Activated naive CD4-positive, alpha-beta T cell treated with anti-CD3 and anti-CD28 coated beads for 36 hours (primary cell): ENCODE results near the gene PEA15. TPM values are rescaled to one million over a fixed set of nuclear protein-coding genes. Genes with fewer than 3 reads are reported as not detected.

Source experiments
- CTCF ChIA-PET: fragments of 350-600 bp; sonication (Branson Sonifier 250); formaldehyde crosslinking; loops from one replicate; lab custom pipeline; 2021; ENCODE audit warnings: antibody characterized with exemption; lab: Charles Lee
- DNase-seq: peaks from one replicate; pipeline ENCODE4 v3.0.0-alpha.2; 2020
- H3K27ac Mint-ChIP-seq: one replicate; pipeline ENCODE4 v1.8.0; 2021; ENCODE audit warnings: mild to moderate bottlenecking, mixed read lengths
- H3K27me3 Mint-ChIP-seq: one replicate; pipeline ENCODE4 v1.8.0; 2021; ENCODE audit warnings: low read depth, mixed read lengths
- H3K36me3 Mint-ChIP-seq: one replicate; pipeline ENCODE4 v1.8.0; 2021; ENCODE audit warnings: low read depth, mixed read lengths
- H3K4me1 Mint-ChIP-seq: one replicate; pipeline ENCODE4 v1.8.0; 2021; ENCODE audit warnings: low read depth, mixed read lengths
- H3K4me3 Mint-ChIP-seq: one replicate; pipeline ENCODE4 v1.8.0; 2021; ENCODE audit warnings: mild to moderate bottlenecking, moderate library complexity, mixed read lengths
- H3K9me3 Mint-ChIP-seq: one replicate; pipeline ENCODE4 v1.8.0; 2021; ENCODE audit warnings: mixed read lengths
- intact Hi-C: fragments of 100-400 bp; cut with micrococcal nuclease; formaldehyde crosslinking; loops from one replicate; pipeline ENCODE4 v1.15.1; 2023
- total RNA-seq, 2 experiments: library from RNA; stranded (reverse); gene quantifications; one replicate each; pipeline ENCODE4 v1.2.3, GENCODE V29; 2021

The PEA15 gene
- total RNA-seq, result 10 to 100 TPM; 34.3 to 42.0 TPM

DNA sequence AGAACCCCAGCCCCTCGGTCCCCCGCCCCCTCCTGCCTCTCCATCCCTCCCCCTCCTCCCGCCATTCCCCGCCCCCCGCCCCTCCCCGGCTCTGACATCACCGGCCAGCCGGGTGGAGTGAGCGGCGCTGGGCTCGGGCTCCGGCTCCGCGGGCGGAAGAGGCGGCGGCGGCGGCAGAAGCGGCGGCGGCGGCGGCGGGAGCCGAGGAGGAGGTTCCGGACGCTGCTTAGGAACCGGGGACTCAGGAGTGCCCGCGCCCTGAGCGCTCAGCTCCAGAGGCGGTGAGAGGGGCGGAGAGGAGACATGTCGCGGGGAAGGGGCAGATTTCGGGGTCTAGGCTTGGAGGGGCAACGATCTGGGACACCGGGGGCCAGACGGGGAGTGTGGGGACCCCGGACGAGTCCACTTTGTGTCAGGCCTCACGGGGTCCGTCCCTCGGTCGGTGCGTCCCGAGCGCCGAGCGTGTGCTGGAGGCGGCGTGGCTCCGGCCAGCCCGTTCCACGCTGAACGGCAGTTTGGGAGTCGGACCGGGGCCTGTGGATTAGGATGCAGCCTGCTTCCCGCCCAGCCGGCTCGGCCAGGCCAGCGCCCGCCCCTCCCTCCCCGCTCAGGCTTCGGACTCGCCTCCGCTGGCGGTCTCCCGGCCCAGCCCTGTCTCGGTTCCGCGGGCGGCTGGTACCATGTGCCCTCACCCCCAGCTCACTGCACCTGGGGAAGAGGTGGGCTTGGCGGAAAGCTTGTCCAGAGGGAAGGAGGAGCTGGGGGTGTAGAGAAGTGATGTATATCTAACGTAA is at the start of gene PEA15:
PEA15 (plus strand) TSS at position 143 of the 794 bp plus-strand sequence. CDS start 6,161 bp downstream, outside the sequence.
- no peaks in the 10 kb centered on the region for H3K27me3 Mint-ChIP-seq
- CTCF ChIA-PET, result interaction anchor here (1.1 to 5.7 kb wide), 4 partner anchors 12 to 171 kb away, joined by 3 to 39 read pairs (median 12); no protein-coding TSS in a partner anchor
- H3K36me3 Mint-ChIP-seq, result peaks cover 13% of the 10 kb centered on the region
- peak; percentile 79 for DNase-seq
- H3K27ac Mint-ChIP-seq, result peak within 1 kb of the TSS; percentile 87
- peak within 1 kb of the TSS; percentile 85 for H3K4me3 Mint-ChIP-seq
- intact Hi-C loops, result loop anchor here (1.0 to 5.0 kb wide), 3 partner anchors 12 to 283 kb away; no protein-coding TSS in a partner anchor
- H3K9me3 Mint-ChIP-seq, result no peaks in the 10 kb centered on the region
- peaks cover 46% of the 10 kb centered on the region for H3K4me1 Mint-ChIP-seq

DNA sequence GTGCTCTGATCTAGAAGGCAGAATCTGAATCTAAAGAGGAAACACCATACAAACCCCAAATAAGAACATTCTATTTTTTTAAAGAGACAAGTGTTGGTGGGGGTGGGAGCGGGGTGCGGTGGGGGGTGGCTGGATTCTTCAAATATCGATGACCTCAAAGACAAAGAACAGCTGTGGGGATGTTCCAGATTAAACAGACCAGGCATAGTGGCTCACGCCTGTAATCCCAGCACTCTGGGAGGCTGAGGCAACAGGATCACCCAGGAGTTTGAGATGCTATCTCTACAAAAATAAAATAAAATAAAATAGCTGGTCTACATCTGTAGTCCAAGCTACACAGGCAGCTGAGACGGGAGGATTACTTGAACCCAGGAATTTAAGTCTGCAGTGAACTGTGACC is 48.8 kb upstream of the PEA15 start:
- no peaks in the 10 kb centered on the region for H3K4me1 Mint-ChIP-seq
- H3K27ac Mint-ChIP-seq, result no peak overlapping the region
- H3K4me3 Mint-ChIP-seq, result no peak overlapping the region
- CTCF ChIA-PET, result interaction anchor here (1.1 to 1.9 kb wide), 5 partner anchors 9 to 135 kb away, joined by 3 to 8 read pairs (median 3); no protein-coding TSS in a partner anchor
- no peaks in the 10 kb centered on the region for H3K36me3 Mint-ChIP-seq
- H3K27me3 Mint-ChIP-seq, result no peaks in the 10 kb centered on the region
- DNase-seq, result no peak
- no peaks in the 10 kb centered on the region for H3K9me3 Mint-ChIP-seq
- intact Hi-C loops, result no loop called here

DNA sequence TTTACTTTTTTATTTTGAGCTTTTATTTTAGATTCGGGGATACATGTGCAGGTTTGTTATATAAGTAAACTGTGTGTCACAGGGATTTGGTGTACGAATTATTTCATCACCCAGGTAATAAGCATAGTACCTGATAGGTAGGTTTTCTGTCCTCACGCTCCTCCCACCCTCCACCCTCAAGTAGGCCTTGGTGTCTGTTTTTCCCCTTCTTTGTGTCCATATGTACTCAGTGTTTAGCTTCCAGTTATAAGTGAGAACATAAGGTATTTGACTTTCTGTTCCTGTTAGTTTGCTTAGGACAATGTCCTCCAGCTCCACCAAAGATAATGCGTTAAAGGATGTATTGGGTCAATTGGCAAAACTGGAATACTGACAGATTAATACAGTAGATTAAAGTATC is 48.0 kb upstream of the PEA15 start:
- Mint-ChIP-seq H3K9me3 (no peaks in the 10 kb centered on the region), H3K4me1 (no peaks in the 10 kb centered on the region), H3K4me3 (no peak overlapping the region), H3K36me3 (no peaks in the 10 kb centered on the region), H3K27ac (no peak overlapping the region), H3K27me3 (no peaks in the 10 kb centered on the region)
- CTCF ChIA-PET, result interaction anchor here (0.6 to 1.9 kb wide), 6 partner anchors 10 to 134 kb away, joined by 3 to 6 read pairs (median 4); no protein-coding TSS in a partner anchor
- DNase-seq, result no peak
- intact Hi-C loops, result no loop called here

DNA sequence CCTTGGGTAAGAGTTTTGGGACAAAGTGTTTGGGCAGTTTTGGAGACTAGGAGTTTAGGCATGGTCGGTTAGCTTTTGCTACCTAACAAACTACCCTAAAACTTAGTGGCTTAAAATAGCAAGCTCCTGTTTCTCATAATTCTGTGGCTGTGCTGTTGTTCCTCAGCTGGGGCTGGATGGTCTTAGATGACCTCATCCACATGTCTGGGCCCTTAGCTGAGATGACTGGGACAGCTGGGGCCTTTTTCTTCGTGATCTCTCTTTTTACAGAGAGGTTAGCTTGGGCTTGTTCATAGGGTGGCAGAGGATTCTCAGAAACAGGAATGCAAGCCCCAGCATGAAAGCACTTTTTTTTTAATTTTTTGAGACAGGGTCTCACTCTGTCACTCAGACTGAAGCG is 47.2 kb upstream of the PEA15 start:
- Mint-ChIP-seq H3K4me3 (no peak overlapping the region), H3K4me1 (no peaks in the 10 kb centered on the region), H3K27me3 (no peaks in the 10 kb centered on the region), H3K36me3 (no peaks in the 10 kb centered on the region), H3K27ac (no peak overlapping the region), H3K9me3 (no peaks in the 10 kb centered on the region)
- no peak for DNase-seq
- intact Hi-C loops, result no loop called here
- CTCF ChIA-PET, result interaction anchor here (0.8 kb wide), 1 partner anchor 57 kb away, joined by 3 read pairs; no protein-coding TSS in a partner anchor

DNA sequence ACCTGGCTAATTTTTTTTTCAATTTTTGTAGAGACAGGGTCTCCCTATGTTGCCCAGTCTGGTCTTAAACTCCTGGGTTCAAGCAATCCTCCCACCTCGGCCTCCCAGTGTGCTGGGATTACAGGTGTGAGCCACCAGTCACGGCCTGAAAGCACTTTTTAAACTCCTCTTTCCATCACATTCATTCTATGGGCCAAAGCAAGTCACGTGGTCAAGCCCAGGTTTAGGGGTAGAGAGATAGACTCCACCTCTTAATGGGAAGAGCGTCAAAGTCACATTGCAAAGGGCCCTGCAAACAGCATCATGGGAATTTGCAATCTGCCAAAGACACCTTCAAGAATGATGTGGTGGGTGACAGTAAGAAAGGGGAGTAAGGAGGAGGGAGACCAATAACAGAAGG is 46.6 kb upstream of the PEA15 start:
- Mint-ChIP-seq H3K4me1 (no peaks in the 10 kb centered on the region), H3K4me3 (no peak overlapping the region), H3K27ac (no peak overlapping the region), H3K27me3 (no peaks in the 10 kb centered on the region), H3K36me3 (no peaks in the 10 kb centered on the region), H3K9me3 (no peaks in the 10 kb centered on the region)
- intact Hi-C loops, result no loop called here
- no peak for DNase-seq
- CTCF ChIA-PET, result interaction anchor here (0.8 to 1.7 kb wide), 5 partner anchors 33 to 133 kb away, joined by 3 to 5 read pairs (median 3); no protein-coding TSS in a partner anchor

GRCh38 chr1:160159846-160160245 is 45.3 kb upstream of the PEA15 start:
- no peak overlapping the region for H3K4me3 Mint-ChIP-seq
- H3K27me3 Mint-ChIP-seq, result no peaks in the 10 kb centered on the region
- no peaks in the 10 kb centered on the region for H3K4me1 Mint-ChIP-seq
- DNase-seq, result no peak
- CTCF ChIA-PET, result interaction anchor here (1.2 to 1.7 kb wide), 4 partner anchors 31 to 132 kb away, joined by 3 to 5 read pairs (median 4); no protein-coding TSS in a partner anchor
- no peaks in the 10 kb centered on the region for H3K9me3 Mint-ChIP-seq
- intact Hi-C loops, result no loop called here
- H3K27ac Mint-ChIP-seq, result no peak overlapping the region
- H3K36me3 Mint-ChIP-seq, result no peaks in the 10 kb centered on the region

DNA sequence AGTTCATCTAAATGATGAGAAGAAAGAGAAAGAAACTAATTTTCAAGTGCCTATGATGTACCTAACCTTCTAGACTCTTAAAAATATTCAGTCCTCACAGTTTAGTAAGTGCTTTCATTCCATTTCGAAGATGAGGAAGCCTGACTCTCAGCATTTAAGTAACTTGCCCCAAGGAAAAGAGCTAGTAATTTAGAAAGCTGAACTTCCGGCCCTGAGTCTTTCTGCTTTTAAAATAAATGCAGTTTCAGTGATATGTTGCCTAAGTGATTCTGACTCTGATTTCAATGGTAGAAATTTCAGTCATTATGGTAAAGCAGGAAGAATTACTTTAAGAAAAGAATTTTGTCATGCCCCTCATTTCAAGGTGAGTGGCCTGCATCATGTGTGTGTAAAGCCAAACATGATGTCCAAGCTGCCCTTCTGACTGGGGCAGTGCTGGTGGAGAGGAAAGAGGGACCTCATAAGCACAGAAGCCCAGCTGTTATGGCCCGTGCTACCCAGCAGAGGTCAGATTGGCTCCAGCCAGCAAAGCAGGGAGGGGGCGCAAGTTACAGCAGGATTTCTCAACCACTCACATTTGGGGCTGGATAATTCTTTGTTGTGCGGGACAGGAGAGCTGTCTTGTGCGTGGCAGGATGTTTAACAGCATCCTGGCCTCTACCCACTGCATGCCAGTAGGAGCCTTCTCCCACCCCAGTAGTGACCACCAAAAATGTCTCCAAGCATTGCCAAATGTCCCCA is 43.0 kb upstream of the PEA15 start:
- no peak overlapping the region for H3K4me3 Mint-ChIP-seq
- H3K27me3 Mint-ChIP-seq, result no peaks in the 10 kb centered on the region
- intact Hi-C loops, result no loop called here
- peaks cover 3% of the 10 kb centered on the region for H3K4me1 Mint-ChIP-seq
- H3K9me3 Mint-ChIP-seq, result no peaks in the 10 kb centered on the region
- DNase-seq, result peak; percentile 9
- no peaks in the 10 kb centered on the region for H3K36me3 Mint-ChIP-seq
- CTCF ChIA-PET, result interaction anchor here (0.5 to 1.6 kb wide), 6 partner anchors 31 to 214 kb away, joined by 3 to 5 read pairs (median 3); no protein-coding TSS in a partner anchor
- no peak overlapping the region for H3K27ac Mint-ChIP-seq

DNA sequence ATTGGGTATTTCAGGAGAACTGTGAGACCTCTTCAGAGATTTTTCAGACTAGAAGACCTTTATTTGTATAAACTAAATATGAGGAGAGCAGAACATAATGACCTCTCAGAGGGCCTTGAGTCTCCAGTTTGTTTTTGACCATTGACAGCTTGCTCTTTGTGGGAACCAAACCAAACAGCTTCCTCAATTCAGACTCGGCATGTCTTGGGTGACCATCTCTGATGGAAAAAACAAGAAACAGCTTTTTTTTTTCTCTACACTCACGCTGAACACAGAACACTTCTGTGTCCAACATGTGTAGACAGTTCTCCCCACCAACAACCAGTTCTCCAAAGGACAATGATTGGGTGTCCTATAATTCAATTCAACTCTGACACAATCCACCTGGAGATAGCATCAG is 42.3 kb upstream of the PEA15 start:
- intact Hi-C loops, result no loop called here
- no peaks in the 10 kb centered on the region for H3K27me3 Mint-ChIP-seq
- H3K36me3 Mint-ChIP-seq, result no peaks in the 10 kb centered on the region
- peaks cover 9% of the 10 kb centered on the region for H3K4me1 Mint-ChIP-seq
- H3K4me3 Mint-ChIP-seq, result no peak overlapping the region
- H3K27ac Mint-ChIP-seq, result no peak overlapping the region
- CTCF ChIA-PET, result interaction anchor here (0.6 to 1.3 kb wide), 5 partner anchors 30 to 213 kb away, joined by 3 to 5 read pairs (median 3); no protein-coding TSS in a partner anchor
- no peak for DNase-seq
- H3K9me3 Mint-ChIP-seq, result no peaks in the 10 kb centered on the region

- Mint-ChIP-seq H3K36me3 (no peaks in the 10 kb centered on the region), H3K27me3 (no peaks in the 10 kb centered on the region), H3K4me1 (peaks cover 11% of the 10 kb centered on the region), H3K4me3 (no peak overlapping the region), H3K27ac (no peak overlapping the region), H3K9me3 (no peaks in the 10 kb centered on the region)
- DNase-seq, result no peak
- CTCF ChIA-PET, result interaction anchor here (0.7 to 1.2 kb wide), 2 partner anchors 11 to 62 kb away, joined by 3 read pairs; no protein-coding TSS in a partner anchor
- intact Hi-C loops, result no loop called here
These were observed 41.6 kb upstream of the PEA15 start for GRCh38 chr1:160163615-160164014.

DNA sequence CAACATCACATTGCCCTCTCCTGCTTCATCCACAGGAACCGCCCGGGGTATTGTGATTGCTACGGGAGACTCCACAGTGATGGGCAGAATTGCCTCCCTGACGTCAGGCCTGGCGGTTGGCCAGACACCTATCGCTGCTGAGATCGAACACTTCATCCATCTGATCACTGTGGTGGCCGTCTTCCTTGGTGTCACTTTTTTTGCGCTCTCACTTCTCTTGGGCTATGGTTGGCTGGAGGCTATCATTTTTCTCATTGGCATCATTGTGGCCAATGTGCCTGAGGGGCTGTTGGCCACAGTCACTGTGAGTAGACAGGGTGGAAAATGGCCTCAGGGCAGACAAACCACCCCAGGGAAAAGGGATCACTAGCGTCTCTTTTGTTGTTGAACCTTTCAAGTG is 41.1 kb upstream of the PEA15 start:
- Mint-ChIP-seq H3K4me1 (peaks cover 11% of the 10 kb centered on the region), H3K36me3 (no peaks in the 10 kb centered on the region), H3K9me3 (no peaks in the 10 kb centered on the region), H3K27ac (no peak overlapping the region), H3K4me3 (no peak overlapping the region), H3K27me3 (no peaks in the 10 kb centered on the region)
- intact Hi-C loops, result no loop called here
- CTCF ChIA-PET, result interaction anchor here (0.7 to 1.2 kb wide), 2 partner anchors 11 to 63 kb away, joined by 3 read pairs; no protein-coding TSS in a partner anchor
- no peak for DNase-seq

GRCh38 chr1:160166166-160166868 is 38.9 kb upstream of the PEA15 start:
- Mint-ChIP-seq H3K27ac (no peak overlapping the region), H3K4me3 (no peak overlapping the region), H3K36me3 (no peaks in the 10 kb centered on the region), H3K4me1 (peaks cover 20% of the 10 kb centered on the region), H3K9me3 (no peaks in the 10 kb centered on the region), H3K27me3 (peaks cover 2% of the 10 kb centered on the region)
- no peak for DNase-seq
- CTCF ChIA-PET, result interaction anchor here (0.7 to 0.8 kb wide), 2 partner anchors 55 to 80 kb away, joined by 4 to 6 read pairs; no protein-coding TSS in a partner anchor
- intact Hi-C loops, result no loop called here
